GM19395 (cell line): ENCODE data around the gene CD53.

Source experiments
- ATAC-seq: cut with Tn5 transposase; IDR thresholded peaks from one replicate; pipeline ENCODE4 v1.9.1; 2021; ENCODE audit warnings: mild to moderate bottlenecking, moderate library complexity; ENCODE audit not compliant: unreplicated experiment

CD53 gene

GRCh38 chr1:110875216-110875731 is 2.3 kb downstream of the CD53 start:
- ATAC-seq, result peak; percentile 50

- no peak for ATAC-seq
Observed at GRCh38 chr1:110876748-110877341, 3.9 kb downstream of the CD53 start.

GRCh38 chr1:110877364-110877763 is 4.4 kb downstream of the CD53 start:
- ATAC-seq, result no peak

GRCh38 chr1:110877776-110878175 is 4.8 kb downstream of the CD53 start:
- ATAC-seq, result no peak

- no peak for ATAC-seq
Observed at GRCh38 chr1:110878591-110878990, 5.6 kb downstream of the CD53 start.

- ATAC-seq, result no peak
Observed at GRCh38 chr1:110878993-110879392, 6.0 kb downstream of the CD53 start.

GRCh38 chr1:110879758-110880606 is 7.0 kb downstream of the CD53 start:
- ATAC-seq, result peak; percentile 68

GRCh38 chr1:110880708-110881374 is 7.9 kb downstream of the CD53 start:
- peak; percentile 37 for ATAC-seq

GRCh38 chr1:110888049-110888448 is 15.1 kb downstream of the CD53 start:
- ATAC-seq, result no peak

GRCh38 chr1:110888641-110889040 is 15.7 kb downstream of the CD53 start:
- no peak for ATAC-seq

- no peak for ATAC-seq
Observed at GRCh38 chr1:110890474-110891196, 17.7 kb downstream of the CD53 start.

GRCh38 chr1:110893908-110894490 is 21.1 kb downstream of the CD53 start:
- no peak for ATAC-seq

GRCh38 chr1:110896090-110896489 is 23.1 kb downstream of the CD53 start:
- ATAC-seq, result no peak

GRCh38 chr1:110897681-110898080 is 24.7 kb downstream of the CD53 start:
- no peak for ATAC-seq

GRCh38 chr1:110898734-110899457 is 25.9 kb downstream of the CD53 start:
- no peak for ATAC-seq

- ATAC-seq, result no peak
Observed at GRCh38 chr1:110899458-110899843, 26.5 kb downstream of the CD53 start.

- no peak for ATAC-seq
Observed at GRCh38 chr1:110902820-110903463, 30.0 kb downstream of the CD53 start.

GRCh38 chr1:110903853-110904500 is 31.0 kb downstream of the CD53 start:
- ATAC-seq, result no peak

GRCh38 chr1:110912784-110913183 is 39.8 kb downstream of the CD53 start:
- ATAC-seq, result no peak
